Measurements from ENCODE around the gene OR11G2. TPM values are rescaled to one million over a fixed set of nuclear protein-coding genes. Genes with fewer than 3 reads are reported as not detected.

OR11G2 gene
- total and polyA plus RNA-seq, 2 of the 8 experiments (the other 6 are each of a cell fraction or from before 2014, with no cell fraction given): not detected

DNA sequence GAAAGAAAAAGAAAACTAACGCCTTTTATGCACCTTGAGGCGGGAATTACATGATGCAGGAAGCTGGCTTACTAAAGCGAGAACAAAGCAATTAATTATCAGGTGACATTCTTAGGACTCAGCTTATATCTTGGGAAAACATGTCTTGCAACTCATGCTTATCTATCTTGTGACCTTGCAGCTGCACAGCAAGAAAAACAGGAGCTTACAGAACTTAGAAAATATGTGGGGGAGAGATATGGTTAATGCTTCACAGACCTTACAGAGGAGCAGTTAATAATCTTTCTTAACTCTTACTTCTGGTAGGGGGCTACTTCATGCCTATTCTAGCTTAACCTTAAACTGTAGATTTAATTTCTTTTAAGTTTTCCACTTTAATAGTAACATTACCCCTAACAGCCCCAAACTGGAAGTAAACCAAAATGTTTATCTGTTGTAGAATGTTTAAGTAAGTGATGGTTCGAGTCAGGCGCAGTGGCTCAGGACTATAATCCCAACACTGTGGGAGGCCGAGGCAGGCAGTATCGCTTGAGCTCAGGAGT, 13.2 kb upstream of the OR11G2 start:
- Histone ChIP-seq H2AFZ (ENCODE audit: low read length) (no peak overlapping the region), H3K4me2 (ENCODE audit: insufficient read depth in 1 of 2, low read depth in 2 of 2, low read length in 2 of 2) (no peak overlapping the region), H3K4ac (replicated peaks; ENCODE audit: insufficient read length, low read depth, low read length) (no peak overlapping the region), H3K9ac (replicated peaks in 1 of 4; ENCODE audit: extremely low read depth in 1 of 4, low read depth in 3 of 4, low read length in 3 of 4) (no peak overlapping the region), H3K36me3 (ENCODE audit: control insufficient read depth in 2 of 4, insufficient read depth in 4 of 4, low read length in 3 of 4) (no peaks in the 10 kb centered on the region), H3K23ac (ENCODE audit: insufficient read length) (no peak overlapping the region), H3K27me3 (replicated peaks in 1 of 4; ENCODE audit: control insufficient read depth in 3 of 4, extremely low read depth in 1 of 4, insufficient read depth in 3 of 4, low read length in 3 of 4) (no peaks in the 10 kb centered on the region), H2BK5ac (ENCODE audit: low read depth, low read length) (no peak overlapping the region), H2AK5ac (ENCODE audit: low read depth, low read length) (no peak overlapping the region), H4K5ac (ENCODE audit: insufficient read length, low read depth, low read length) (no peak overlapping the region), H3K79me1 (ENCODE audit: low read depth, low read length) (no peaks in the 10 kb centered on the region), H3K23me2 (ENCODE audit: low read depth, low read length) (peaks cover 2% of the 10 kb centered on the region; the same call in 1 of the 2 replicates), H3K27ac (ENCODE audit: low read depth, low read length) (no peak overlapping the region), H3K4me1 (replicated peaks in 1 of 4; ENCODE audit: control insufficient read depth in 3 of 4, insufficient read depth in 4 of 4, low read length in 3 of 4) (no peaks in the 10 kb centered on the region), H3K14ac (ENCODE audit: insufficient read length) (no peak overlapping the region), H4K91ac (replicated peaks; ENCODE audit: insufficient read length, low read length) (no peak overlapping the region), H3K4me3 (ENCODE audit: extremely low read depth in 1 of 4, insufficient read depth in 2 of 4, low read depth in 3 of 4, low read length in 4 of 4) (no peak overlapping the region), H4K8ac (ENCODE audit: extremely low read depth, insufficient read depth, low read length) (no peak overlapping the region), H3K56ac (replicated peaks; ENCODE audit: insufficient read length, low read depth, low read length) (no peak overlapping the region), H3K18ac (ENCODE audit: extremely low read depth, low read length) (no peak overlapping the region), H2BK12ac (ENCODE audit: low read depth, low read length) (no peak overlapping the region), H3K9me3 (ENCODE audit: insufficient read depth in 2 of 2, low read depth in 1 of 2, low read length in 1 of 2) (peaks cover 52 to 54% of the 10 kb centered on the region in 2 experiments), H2BK15ac (ENCODE audit: low read length) (no peak overlapping the region), H4K20me1 (replicated peaks in 1 of 2; ENCODE audit: control insufficient read depth in 1 of 2, insufficient read depth in 2 of 2, low read length in 2 of 2) (no peaks in the 10 kb centered on the region), H3K79me2 (ENCODE audit: control insufficient read depth in 1 of 2, insufficient read depth in 2 of 2, low read length in 2 of 2) (no peaks in the 10 kb centered on the region), H2BK20ac (ENCODE audit: low read length) (no peak overlapping the region), H2BK120ac (replicated peaks; ENCODE audit: low read depth, low read length) (no peak overlapping the region)
- POLR2A ChIA-PET (ENCODE audit: partially characterized antibody): no interaction called here
- FAIRE-seq: no peak
- CTCF ChIA-PET (ENCODE audit: partially characterized antibody): no interaction called here
- no peak for DNase-seq (ENCODE audit: low read depth in 1 of 2, low spot score in 2 of 2)
- WGBS, 2 experiments (ENCODE audit: extremely low coverage in 1 of 2, insufficient coverage in 1 of 2, insufficient read length in 1 of 2, insufficient replicate concordance in 2 of 2, low coverage in 1 of 2, low lambda C conversion rate in 2 of 2, missing lambda C conversion rate in 1 of 2): 93% methylated on average over 7 of the region's 7 CpGs; no CpG with 5 or more reads in 1 of the 2 experiments
- no peak for TF ChIP-seq SIX5 (IDR thresholded peaks at IDR 0.05; ENCODE audit: low read depth, low read length)
- no peak for TF ChIP-seq MAFK (IDR thresholded peaks at IDR 0.05; ENCODE audit: low read depth, low read length)
- TF ChIP-seq SP1 (IDR thresholded peaks at IDR 0.05; ENCODE audit: low read depth, low read length): no peak
- TF ChIP-seq BACH1 (IDR thresholded peaks at IDR 0.05; ENCODE audit: low read length): no peak
- no peak for TF ChIP-seq RFX5 (IDR thresholded peaks at IDR 0.05; ENCODE audit: borderline replicate concordance, low read depth, low read length)
- no peak for TF ChIP-seq JUN (IDR thresholded peaks at IDR 0.05; ENCODE audit: low read depth, low read length)
